ENCODE data around the gene ATP6V0B. TPM values are rescaled to one million over a fixed set of nuclear protein-coding genes. Genes with fewer than 3 reads are reported as not detected.

ATP6V0B gene
- total and polyA plus RNA-seq, 11 donors: 71.4 to 235 (median 93.2) TPM

- TF ChIP-seq POLR2A (IDR thresholded peaks at IDR 0.05): no peak
- TF ChIP-seq, protein P1, sequence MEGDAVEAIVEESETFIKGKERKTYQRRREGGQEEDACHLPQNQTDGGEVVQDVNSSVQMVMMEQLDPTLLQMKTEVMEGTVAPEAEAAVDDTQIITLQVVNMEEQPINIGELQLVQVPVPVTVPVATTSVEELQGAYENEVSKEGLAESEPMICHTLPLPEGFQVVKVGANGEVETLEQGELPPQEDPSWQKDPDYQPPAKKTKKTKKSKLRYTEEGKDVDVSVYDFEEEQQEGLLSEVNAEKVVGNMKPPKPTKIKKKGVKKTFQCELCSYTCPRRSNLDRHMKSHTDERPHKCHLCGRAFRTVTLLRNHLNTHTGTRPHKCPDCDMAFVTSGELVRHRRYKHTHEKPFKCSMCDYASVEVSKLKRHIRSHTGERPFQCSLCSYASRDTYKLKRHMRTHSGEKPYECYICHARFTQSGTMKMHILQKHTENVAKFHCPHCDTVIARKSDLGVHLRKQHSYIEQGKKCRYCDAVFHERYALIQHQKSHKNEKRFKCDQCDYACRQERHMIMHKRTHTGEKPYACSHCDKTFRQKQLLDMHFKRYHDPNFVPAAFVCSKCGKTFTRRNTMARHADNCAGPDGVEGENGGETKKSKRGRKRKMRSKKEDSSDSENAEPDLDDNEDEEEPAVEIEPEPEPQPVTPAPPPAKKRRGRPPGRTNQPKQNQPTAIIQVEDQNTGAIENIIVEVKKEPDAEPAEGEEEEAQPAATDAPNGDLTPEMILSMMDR (IDR thresholded peaks at IDR 0.05): no peak
- no peaks in the 10 kb centered on the region for H3K36me3 ChIP-seq
- ATAC-seq (no peak), DNase-seq (no peak)
- H3K9me3 ChIP-seq: no peaks in the 10 kb centered on the region
- intact Hi-C loops (cut with DNase I): no loop called here
- WGBS, 4 donors: 92 to 94% (median 92%) methylated on average over 7 of the region's 7 CpGs
- no peaks in the 10 kb centered on the region for H3K27me3 ChIP-seq
- H3K4me1 ChIP-seq: peaks cover 0 to 27% (median 13%) of the 10 kb centered on the region in 12 donors
- no peak overlapping the region for H3K27ac ChIP-seq
- H3K4me3 ChIP-seq: no peak overlapping the region
Observed at GRCh38 chr1:43994071-43994470, 19.3 kb downstream of the ATP6V0B start.

GRCh38 chr1:43994794-43995790, 20.3 kb downstream of the ATP6V0B start:
- 76 to 81% (median 79%) methylated on average over 12 to 15 of the region's 15 CpGs for WGBS, 4 donors
- Histone ChIP-seq H3K27ac (no peak overlapping the region), H3K4me3 (no peak overlapping the region), H3K9me3 (no peaks in the 10 kb centered on the region), H3K36me3 (no peaks in the 10 kb centered on the region), H3K4me1 (peaks cover 0 to 27% (median 13%) of the 10 kb centered on the region in 12 donors), H3K27me3 (no peaks in the 10 kb centered on the region)
- ATAC-seq: no peak
- TF ChIP-seq, protein P1 (IDR thresholded peaks at IDR 0.05): peak in 2 of 12 donors; percentile 10 to 17
- no peak for TF ChIP-seq POLR2A (IDR thresholded peaks at IDR 0.05)
- intact Hi-C loops (cut with DNase I): no loop called here
- no peak for DNase-seq

DNA sequence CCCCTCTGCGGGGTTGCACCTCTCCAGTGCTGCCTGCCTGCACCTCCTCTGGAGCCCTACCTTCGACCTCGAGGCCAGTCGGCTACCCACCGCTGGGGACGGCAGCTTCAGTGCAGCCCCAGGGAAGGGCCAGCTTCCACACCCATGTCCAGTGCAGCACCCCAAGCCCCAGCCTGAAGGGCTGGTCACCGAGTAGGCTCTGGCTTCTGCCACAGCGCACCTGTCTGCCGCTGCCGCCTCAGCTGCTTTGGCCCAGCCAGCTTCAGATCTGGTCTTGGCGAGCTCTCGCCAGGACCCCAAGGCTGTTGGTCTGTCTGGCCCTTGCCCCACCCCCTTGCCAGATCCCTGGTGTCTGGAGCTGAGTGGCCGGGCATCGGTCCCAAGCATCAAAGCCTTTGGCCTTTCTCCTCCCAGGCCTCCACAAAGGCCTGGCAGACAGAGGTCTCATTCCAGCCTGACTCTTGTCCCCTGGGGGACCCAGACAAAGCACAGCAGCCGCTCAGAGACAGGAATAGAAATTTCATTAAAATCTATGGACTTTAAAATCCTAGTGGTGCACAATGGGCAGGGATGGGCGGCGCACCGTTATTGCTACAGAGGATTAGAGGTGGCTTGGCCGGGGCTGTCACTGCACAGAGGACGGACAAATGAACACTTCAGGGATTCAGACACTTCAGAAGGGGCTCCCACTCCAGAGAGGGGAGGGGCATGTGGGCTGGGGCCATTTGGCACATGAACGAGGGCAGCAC, 21.4 kb downstream of the ATP6V0B start:
- no peak for TF ChIP-seq POLR2A (IDR thresholded peaks at IDR 0.05)
- 74 to 84% (median 80%) methylated on average over 14 to 21 of the region's 21 CpGs for WGBS, 4 donors

GRCh38 chr1:43996733-43997115, 22.0 kb downstream of the ATP6V0B start:
- no peak for TF ChIP-seq POLR2A (IDR thresholded peaks at IDR 0.05)
- H3K4me1 ChIP-seq: peaks cover 0 to 17% (median 6%) of the 10 kb centered on the region in 12 donors
- H3K27me3 ChIP-seq: no peaks in the 10 kb centered on the region
- 71 to 87% (median 79%) methylated on average over 6 of the region's 6 CpGs for WGBS, 4 donors
- no peak overlapping the region for H3K4me3 ChIP-seq
- DNase-seq: no peak
- intact Hi-C loops (cut with DNase I): no loop called here
- no peak overlapping the region for H3K27ac ChIP-seq
- no peaks in the 10 kb centered on the region for H3K9me3 ChIP-seq
- ATAC-seq: no peak
- no peaks in the 10 kb centered on the region for H3K36me3 ChIP-seq

More for the DNA sequence above, 21.4 kb downstream of the ATP6V0B start:
- ATAC-seq (no peak), DNase-seq (no peak)
- Histone ChIP-seq H3K4me3 (no peak overlapping the region), H3K9me3 (no peaks in the 10 kb centered on the region), H3K27ac (no peak overlapping the region), H3K4me1 (peaks cover 0 to 19% (median 6%) of the 10 kb centered on the region in 12 donors), H3K27me3 (no peaks in the 10 kb centered on the region), H3K36me3 (no peaks in the 10 kb centered on the region)
- intact Hi-C loops (cut with DNase I): no loop called here

All from heart left ventricle (tissue), 16 donors.